Activated effector memory CD4-positive, alpha-beta T cell treated with anti-CD3 and anti-CD28 coated beads, Interleukin-2, amount 50 U/mL, for 16 hours (primary cell): ENCODE results near the gene TRIM66.

Experiments
- DNase-seq: peaks from one replicate; pipeline ENCODE4 v3.0.0-alpha.2; 2020

TRIM66 gene

GRCh38 chr11:8649361-8649760 lies 33.1 kb downstream of the TRIM66 start:
- no peak for DNase-seq

- no peak for DNase-seq
Observed at GRCh38 chr11:8646873-8647272, 35.6 kb downstream of the TRIM66 start.

DNA sequence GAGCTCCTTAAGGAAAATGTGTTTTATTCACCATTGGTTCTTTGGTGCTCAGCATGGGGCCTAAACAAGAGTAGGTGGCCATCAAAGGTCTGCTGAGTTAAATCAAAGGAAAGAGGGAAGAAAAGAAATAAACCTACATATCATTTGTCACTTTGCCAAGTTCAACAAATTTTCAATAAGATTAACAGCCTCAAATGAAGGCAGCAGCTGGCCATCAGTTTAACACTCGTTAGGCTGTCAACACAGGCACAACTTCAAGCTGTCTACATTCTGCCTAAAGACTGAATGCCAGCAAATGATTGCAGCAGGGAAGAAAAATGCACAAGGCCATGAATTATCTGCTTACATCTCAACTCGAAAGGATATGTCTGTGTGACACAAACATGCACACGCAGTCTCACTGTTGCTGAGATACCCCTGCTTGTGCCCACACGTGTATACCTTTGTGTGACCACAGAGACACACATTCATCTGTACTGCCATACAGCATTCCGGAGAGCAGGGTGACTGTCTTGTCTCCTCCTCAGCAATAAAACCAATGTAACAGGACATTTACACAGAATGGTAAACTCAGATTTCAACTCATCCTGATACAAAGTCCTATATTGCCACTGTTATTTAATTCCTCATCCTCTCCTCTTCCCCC lies 40.1 kb downstream of the TRIM66 start:
- no peak for DNase-seq

GRCh38 chr11:8641332-8641731 lies 41.1 kb downstream of the TRIM66 start:
- no peak for DNase-seq

DNA sequence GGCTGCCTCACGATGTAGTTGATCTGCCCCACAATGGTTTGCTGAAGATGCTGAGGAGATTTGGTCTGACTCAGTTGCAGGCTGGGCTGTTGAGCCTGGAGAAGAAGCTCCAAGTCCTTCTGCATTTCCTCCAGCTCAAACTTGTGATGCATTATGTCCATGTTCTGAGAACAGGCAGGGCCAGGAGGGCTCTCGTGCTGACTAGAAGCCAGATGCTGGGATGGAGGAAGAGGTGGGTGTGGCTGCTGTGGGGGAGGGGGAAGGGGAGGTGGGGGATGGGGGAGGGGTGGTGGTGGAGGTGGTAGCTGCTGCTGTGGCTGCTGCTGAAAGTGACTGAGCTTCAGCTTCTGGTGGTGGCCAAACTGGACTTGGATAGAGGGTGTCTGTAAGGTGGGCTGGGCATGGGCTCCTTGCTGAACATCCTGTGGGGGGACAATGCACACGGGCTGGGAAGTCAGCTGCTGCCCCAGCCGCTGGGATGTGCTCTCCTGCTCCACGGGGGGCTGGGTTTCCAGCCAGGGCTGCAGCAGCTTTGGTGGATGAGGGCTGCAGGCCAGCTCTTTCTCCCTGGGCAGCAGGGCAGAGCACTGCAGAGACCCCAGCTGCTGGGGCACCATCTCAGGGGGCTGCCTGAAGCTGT lies 42.1 kb downstream of the TRIM66 start:
- DNase-seq: no peak

GRCh38 chr11:8639655-8640054 lies 42.8 kb downstream of the TRIM66 start:
- DNase-seq: no peak

GRCh38 chr11:8638300-8638699 lies 44.2 kb downstream of the TRIM66 start:
- peak; percentile 50 for DNase-seq

DNA sequence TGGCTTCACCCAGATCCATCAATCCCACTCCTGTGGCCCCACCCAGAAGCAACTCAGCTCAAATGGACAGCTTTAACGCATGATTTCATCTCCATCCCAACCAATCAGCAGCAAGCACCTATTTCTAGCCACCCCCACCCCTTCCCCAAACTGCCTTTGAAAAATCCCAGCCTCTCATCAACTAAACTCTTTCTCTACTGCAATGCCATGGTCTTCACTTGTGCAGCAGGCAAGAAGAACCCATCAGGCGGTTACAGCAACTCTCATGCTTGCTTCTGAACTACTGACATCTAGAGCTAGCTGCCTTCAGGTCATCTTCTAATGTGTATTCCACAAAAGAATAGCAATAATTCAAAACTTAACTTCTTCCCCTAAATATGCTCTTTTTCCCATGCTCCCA lies 46.3 kb downstream of the TRIM66 start:
- peak; percentile 2 for DNase-seq

- DNase-seq: no peak
Observed at GRCh38 chr11:8634498-8634897, 48.0 kb downstream of the TRIM66 start.

- DNase-seq: no peak
Observed at GRCh38 chr11:8631395-8632118, 50.9 kb downstream of the TRIM66 start.

DNA sequence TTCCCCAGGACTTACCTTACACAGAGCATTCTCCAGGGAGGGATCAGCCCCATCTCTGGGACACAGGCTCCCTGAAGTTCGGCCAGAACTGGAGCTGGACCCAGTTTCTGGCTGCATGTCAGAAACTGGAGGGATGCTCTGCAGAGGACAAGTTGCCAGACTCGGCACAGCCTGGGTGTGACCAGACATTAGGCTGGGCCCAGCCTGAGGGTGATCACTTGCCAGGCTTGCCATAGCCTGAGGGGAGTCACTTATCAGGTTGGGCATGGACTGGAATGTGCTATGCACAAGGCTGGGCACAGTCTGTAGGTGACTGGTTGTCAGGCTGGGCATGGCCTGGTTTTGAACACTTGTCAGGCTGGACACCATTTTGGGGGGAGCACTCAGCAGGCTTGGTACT lies 57.8 kb downstream of the TRIM66 start:
- no peak for DNase-seq

DNA sequence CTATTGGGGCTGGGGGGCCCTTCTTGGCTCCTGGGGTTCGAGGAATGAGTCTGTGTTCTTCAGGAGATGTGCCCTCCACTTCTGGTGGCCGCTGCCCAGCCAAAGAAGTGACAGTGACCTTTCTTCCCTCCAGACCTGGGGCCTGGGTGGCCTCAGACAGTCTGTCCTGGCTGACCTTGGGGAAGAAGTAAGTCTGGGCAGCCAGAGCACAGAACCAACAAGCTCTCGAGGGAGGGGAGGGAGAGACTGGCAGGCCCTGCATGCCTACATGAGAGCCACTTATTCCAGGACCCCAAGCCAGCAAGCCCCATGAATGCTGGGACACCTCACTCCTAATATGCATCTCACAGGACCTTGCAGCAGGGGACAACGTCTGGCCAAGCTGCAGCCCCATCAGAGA lies 61.3 kb downstream of the TRIM66 start:
- no peak for DNase-seq

- no peak for DNase-seq
Observed at GRCh38 chr11:8617063-8617462, 65.4 kb downstream of the TRIM66 start.

- DNase-seq: no peak
Observed at GRCh38 chr11:8615291-8616032, 67.0 kb downstream of the TRIM66 start.

GRCh38 chr11:8614497-8614896 lies 68.0 kb downstream of the TRIM66 start:
- DNase-seq: no peak

DNA sequence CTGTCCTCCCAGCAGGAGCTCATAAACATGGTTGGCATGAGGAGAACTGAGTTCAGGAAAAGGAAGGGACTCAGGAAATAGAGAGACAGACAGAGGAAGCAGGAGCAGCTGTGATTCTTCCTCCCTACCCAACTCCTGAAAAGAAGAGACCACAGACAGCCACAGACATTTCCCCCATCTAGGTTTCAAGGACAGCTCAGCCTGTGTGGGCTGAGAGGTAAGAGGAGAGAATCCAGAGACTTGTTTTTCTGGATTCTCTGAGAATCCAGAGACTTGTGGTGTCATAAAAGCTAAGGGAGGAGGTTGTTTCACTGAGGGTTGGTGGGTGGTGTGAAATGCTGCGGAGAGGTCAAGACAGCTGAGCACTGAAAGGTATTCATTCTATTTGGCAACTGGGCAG lies 69.4 kb downstream of the TRIM66 start:
- no peak for DNase-seq

GRCh38 chr11:8612522-8612921 lies 69.9 kb downstream of the TRIM66 start:
- no peak for DNase-seq

DNA sequence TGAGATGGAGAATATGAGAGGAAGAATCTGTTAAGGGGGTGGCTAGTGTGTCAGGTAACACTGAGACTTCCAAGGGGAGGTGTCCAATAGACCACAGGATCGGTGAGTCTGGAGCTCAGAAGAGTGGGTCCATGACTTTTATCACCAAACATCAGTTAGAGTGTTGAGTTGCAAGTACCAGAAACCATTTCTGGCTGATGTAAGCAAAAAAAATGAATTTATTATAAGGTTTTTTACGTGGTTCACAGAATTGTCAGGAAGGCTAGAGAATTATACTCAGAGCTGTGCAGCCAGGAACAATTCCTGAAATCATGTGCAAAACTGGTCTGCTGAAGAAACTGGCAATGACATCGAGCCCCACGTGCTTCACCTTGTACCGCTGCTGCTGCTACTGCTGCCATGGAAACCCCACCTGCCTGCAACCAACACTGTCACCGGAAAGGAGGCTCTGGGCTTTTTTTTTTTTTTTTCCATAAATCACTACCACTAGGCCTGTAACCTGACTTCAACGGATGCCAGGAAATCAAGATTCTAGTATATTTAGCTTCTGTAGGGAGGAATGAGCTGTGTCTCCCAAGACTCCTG lies 71.8 kb downstream of the TRIM66 start:
- DNase-seq: no peak

- no peak for DNase-seq
Observed at GRCh38 chr11:8608652-8609051, 73.8 kb downstream of the TRIM66 start.

DNA sequence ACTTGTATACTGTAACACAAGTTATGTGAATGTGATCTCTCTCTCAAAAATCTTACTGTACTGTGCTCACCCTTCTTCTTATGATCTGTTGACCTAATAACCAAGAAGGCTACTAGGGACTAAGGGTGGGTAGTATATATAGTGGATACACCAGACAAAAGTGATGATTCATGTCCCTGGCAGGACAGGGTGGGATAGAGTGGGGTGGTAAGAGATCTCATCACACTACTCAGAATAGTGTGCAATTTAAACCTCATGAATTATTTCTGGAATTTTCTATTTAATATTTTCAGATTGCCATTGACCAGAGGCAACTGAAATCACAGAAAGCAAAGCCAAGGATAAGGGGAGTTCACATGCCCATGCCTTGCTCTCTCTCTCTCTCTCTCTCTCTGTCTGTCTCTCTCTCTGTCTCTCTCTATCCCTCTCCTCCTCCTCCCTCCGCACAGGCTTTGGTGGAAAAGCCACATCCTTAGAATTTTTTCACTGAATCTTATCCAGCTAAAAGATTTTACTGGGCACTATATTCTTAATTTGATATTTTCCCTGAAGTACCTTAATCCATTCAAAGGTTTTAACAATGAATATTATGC lies 76.4 kb downstream of the TRIM66 start:
- DNase-seq: no peak

DNA sequence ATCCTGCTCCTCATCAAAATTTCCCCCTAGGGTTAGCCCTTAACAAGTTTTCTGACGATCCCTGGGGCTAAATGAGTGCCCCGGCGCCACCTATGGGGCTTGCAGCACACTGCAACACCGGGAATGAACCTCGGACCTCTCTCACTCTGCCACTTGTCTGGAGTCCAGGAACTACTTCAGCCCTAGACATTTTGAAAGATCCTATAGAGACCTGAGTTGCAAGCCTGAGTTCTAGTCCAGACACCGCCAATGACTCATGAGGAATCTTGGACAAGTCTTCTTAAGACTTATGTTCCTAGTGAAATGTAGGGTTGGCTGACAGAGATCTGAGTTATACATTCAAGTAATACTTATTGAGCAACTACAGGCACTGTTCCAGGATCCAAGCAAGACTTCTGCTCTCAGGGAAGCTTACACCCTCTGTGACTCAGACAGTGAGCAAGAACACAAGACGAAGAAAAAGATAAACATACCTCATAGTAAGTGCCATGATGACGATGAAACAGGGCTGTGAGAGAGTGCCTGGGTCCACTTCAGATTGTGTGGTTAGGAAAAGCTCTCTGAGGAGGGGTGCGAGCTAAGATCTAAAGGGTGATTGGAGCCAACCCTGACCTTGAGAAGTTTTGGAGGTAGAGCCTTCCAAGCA lies 78.3 kb downstream of the TRIM66 start:
- peak; percentile 72 for DNase-seq

- no peak for DNase-seq
Observed at GRCh38 chr11:8603696-8604077, 78.8 kb downstream of the TRIM66 start.
